HL-60 (cell line): ENCODE measurements around the gene TMEM151A.

Experiments
- DNase-seq, 2 experiments: peaks; one replicate each; pipeline ENCODE4 v3.0.0-alpha.2; 2010 to 2020; ENCODE audit warnings: low read depth in 1 of 2, low spot score in 1 of 2
- H3K27ac ChIP-seq: fragments of 250-450 bp; sonication (Bioruptor Pico); replicated peaks from 2 replicates; pipeline ENCODE4 v1.5.1; 2020; ENCODE audit warnings: mild to moderate bottlenecking, moderate library complexity
- H3K27me3 ChIP-seq: fragments of 250-450 bp; sonication (Bioruptor Pico); 2 replicates; pipeline ENCODE4 v1.5.1; 2021; ENCODE audit warnings: mild to moderate bottlenecking, moderate library complexity; ENCODE audit not compliant: insufficient read depth, poor library complexity, severe bottlenecking
- H3K4me3 ChIP-seq: replicated peaks from 2 replicates; pipeline ENCODE4 v1.5.1; 2011; ENCODE audit warnings: mild to moderate bottlenecking, control low read depth, low read length; ENCODE audit not compliant: insufficient read depth
- CTCF ChIP-seq: IDR thresholded peaks from one replicate; pipeline ENCODE4 v1.5.1; 2011; ENCODE audit warnings: low read length, control low read depth, inconsistent platforms; ENCODE audit not compliant: insufficient read depth
- GABPA ChIP-seq: IDR thresholded peaks from 2 replicates; pipeline ENCODE4 v1.6.1; 2012; ENCODE audit warnings: low read depth
- POLR2AphosphoS5 ChIP-seq: IDR thresholded peaks from 2 replicates; pipeline ENCODE4 v1.6.1; 2012; ENCODE audit warnings: low read depth
- REST ChIP-seq: IDR thresholded peaks from 2 replicates; pipeline ENCODE4 v1.6.1; 2012; ENCODE audit warnings: low read depth; ENCODE audit not compliant: insufficient replicate concordance
- SPI1 ChIP-seq: IDR thresholded peaks from 2 replicates; pipeline ENCODE4 v1.6.1; 2012; ENCODE audit warnings: low read depth, mild to moderate bottlenecking, borderline replicate concordance

Gene TMEM151A

GRCh38 chr11:66338276-66339161 lies 46.8 kb downstream of the TMEM151A start:
- TF ChIP-seq SPI1: no peak
- TF ChIP-seq GABPA: no peak
- no peak overlapping the region for H3K27ac ChIP-seq
- no peaks in the 10 kb centered on the region for H3K27me3 ChIP-seq
- DNase-seq: no peak
- no peak overlapping the region for H3K4me3 ChIP-seq

GRCh38 chr11:66339162-66339675 lies 47.5 kb downstream of the TMEM151A start:
- DNase-seq: no peak
- TF ChIP-seq GABPA (no peak), POLR2AphosphoS5 (no peak), CTCF (no peak), SPI1 (no peak), REST (no peak)
- no peak overlapping the region for H3K4me3 ChIP-seq
- no peaks in the 10 kb centered on the region for H3K27me3 ChIP-seq
- H3K27ac ChIP-seq: no peak overlapping the region

- no peak overlapping the region for H3K4me3 ChIP-seq
- no peak for TF ChIP-seq REST
- no peak for TF ChIP-seq SPI1
- no peak for TF ChIP-seq POLR2AphosphoS5
- no peak for TF ChIP-seq GABPA
- TF ChIP-seq CTCF: no peak
- H3K27me3 ChIP-seq: no peaks in the 10 kb centered on the region
- DNase-seq: no peak
- H3K27ac ChIP-seq: no peak overlapping the region
These were observed 48.2 kb downstream of the TMEM151A start for GRCh38 chr11:66339686-66340483.
